Kasumi-1 (cell line): ENCODE measurements around the gene DEFB124.

Source experiments
- DNase-seq, 2 experiments: peaks; one replicate each; lab custom pipeline; 2025; lab: John Stamatoyannopoulos, UW

DEFB124 gene

DNA sequence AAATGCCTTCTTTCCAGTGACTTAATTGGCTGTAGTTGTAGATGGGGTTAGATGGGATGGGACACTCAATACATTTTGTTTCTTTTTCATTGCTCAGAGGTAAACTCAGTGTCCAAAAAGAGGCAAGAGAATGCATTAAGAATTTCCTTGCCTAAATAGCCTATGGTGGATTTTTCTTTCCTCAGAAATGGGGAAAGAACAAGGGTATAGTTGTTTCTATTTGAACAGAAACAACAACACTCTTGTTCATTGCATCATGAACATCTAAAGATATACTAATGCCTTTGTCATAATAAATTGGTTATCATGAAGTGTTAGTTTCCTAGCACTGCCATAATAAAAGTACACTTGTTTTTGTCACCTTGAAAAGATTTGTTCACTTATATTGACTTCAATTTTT is 49.1 kb downstream of the DEFB124 start:
- DNase-seq: no peak

DNA sequence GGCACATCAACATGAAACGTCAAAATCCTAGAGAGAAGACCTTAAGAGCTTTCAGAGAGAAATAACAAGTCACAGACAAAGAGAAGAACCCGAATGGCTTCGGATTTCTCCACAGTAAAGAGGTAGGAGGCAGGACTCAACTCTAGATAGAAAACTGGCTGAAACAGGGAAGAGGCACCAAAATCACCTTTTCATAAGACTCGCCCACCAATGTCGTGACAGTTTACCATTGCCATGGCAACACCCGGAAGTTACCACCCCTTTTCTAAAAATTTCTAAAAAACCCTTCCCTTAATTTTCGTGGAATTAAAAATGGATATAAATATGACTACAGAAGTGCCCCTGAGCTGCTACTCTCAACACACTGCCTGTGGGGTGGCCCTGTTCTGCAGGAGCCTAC is 56.6 kb downstream of the DEFB124 start:
- DNase-seq: no peak

DNA sequence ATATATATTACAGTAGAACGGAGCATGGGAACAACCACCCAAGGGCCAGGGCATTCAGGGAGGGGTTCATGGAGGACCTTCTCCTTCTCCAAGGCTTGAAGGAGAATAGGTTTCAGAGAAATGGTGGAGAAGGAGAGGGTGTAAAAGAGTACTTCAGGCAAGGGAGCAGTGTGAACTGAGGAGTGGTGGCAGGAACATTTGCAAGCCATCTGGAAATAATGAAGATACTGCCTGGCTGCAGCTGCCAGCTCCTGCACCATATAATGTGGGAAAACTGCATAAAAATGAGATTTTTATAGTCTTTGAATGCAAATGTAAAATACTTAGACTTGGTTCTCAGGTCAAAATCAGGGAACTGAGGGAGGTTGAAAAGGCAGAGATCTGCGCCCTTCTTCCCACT is 59.3 kb downstream of the DEFB124 start:
- DNase-seq: no peak
